Fibroblast of the aortic adventitia (primary cell): ENCODE results near the gene E2F8. TPM values are rescaled to one million over a fixed set of nuclear protein-coding genes. Genes with fewer than 3 reads are reported as not detected.

Source experiments
- DNase-seq: peaks from one replicate; pipeline ENCODE4 v3.0.0-alpha.2; 2010; ENCODE audit warnings: low read depth
- H3K4me3 ChIP-seq: 2 replicates; pipeline ENCODE4 v1.5.1; 2011; ENCODE audit warnings: low read depth, mild to moderate bottlenecking, control low read depth, low read length, moderate library complexity
- CTCF ChIP-seq: IDR thresholded peaks from 2 replicates; pipeline ENCODE4 v1.5.1; 2011; ENCODE audit warnings: mild to moderate bottlenecking, low read length, control low read depth, inconsistent platforms; ENCODE audit not compliant: insufficient read depth
- total RNA-seq: library from RNA; depleted of rRNA; stranded (reverse); fragments of >200 nt; gene quantifications from 2 replicates; pipeline ENCODE4 v1.2.3, GENCODE V29; 2012; ENCODE audit warnings: low replicate concordance

Gene E2F8
- total RNA-seq, 1 donor = 4.4 TPM

DNA sequence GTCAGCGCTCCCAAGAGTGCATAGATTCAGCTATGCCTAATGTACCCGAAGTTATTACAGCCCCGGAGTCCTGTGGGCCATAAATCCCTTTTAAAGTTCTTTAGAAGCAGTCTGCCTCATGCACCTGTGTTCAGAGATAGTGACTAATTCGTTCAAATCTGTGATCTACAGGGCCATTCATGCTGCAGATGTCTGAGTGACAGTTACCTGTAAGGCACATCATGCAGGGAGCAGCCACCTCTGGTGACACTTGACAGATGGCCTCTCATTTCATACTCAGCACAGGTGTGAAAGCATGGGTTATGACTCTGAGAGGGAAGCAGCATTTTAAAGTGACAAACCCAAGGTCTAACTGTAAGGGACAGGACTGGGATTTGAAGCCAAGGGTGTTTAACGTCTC is 2.4 kb upstream of the E2F8 start:
- no peak for DNase-seq
- no peak for TF ChIP-seq CTCF
- no peak overlapping the region for H3K4me3 ChIP-seq

DNA sequence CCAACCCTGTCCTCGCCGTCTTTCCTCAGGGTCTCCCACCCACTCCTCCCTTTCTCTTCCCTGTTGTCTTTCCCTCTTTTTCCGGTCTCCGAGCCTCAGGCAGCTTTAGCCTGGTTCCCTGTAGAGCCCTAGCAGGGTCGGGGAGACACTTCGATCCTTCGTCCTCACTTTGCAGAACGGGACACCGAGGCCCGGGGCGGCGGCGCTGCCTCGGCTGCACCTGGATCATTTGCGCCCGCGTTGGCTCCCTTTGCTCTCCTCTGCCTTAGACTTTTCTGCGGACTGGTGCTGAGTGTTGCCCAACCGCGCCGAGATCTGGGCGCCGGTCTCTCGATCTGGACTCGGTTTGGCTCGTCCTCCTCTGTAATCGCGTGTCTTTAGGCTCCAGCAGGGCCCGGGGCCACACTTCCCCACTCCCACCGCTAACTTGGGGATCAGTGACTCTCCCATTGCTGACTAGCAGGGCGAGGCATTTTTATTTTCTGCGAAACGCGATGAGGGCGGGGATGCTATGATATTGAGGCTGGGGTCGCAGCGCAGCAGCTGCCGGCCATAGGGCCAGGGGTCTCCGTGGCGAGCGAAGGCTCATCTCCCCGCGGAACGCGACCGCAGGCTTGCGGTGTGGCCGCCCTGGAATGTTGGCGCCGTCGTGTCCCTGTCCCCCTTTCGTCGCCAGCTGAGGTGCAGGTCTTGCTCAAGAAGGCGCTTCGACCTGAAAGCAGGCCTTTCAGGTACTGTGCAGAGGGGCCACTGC is 1.6 kb upstream of the E2F8 start:
- H3K4me3 ChIP-seq = peak overlapping the region; percentile 94
- TF ChIP-seq CTCF = no peak
- no peak for DNase-seq

- DNase-seq = no peak
- peak overlapping the region; percentile 94 for H3K4me3 ChIP-seq
- TF ChIP-seq CTCF = no peak
Measured at GRCh38 chr11:19241260-19242178, 774 bp upstream of the E2F8 start.

GRCh38 chr11:19239039-19239438 is 1.7 kb downstream of the E2F8 start:
- TF ChIP-seq CTCF = no peak
- DNase-seq = no peak
- no peak overlapping the region for H3K4me3 ChIP-seq

DNA sequence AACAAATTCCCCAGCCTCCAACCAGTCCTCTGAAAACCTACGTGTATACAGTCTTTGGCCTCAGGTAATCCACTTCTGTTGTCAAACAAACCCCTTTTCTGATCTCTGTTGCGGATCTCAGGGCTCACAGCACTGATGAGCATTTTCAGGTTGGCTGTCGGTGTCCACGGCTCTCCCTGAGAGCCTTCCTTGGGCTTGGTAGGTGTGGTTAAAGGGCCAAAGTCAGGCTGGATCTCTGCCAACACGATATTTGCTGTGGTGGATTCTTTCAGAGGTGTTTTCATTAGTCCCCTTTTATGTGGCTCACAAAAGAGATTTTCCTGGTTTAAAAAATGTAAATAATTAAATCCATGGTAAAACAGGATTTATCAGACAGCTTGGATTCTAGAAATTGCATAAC is 2.9 kb downstream of the E2F8 start:
- no peak for TF ChIP-seq CTCF

GRCh38 chr11:19237381-19237780 is 3.4 kb downstream of the E2F8 start:
- no peak for DNase-seq
- TF ChIP-seq CTCF = no peak
- no peak overlapping the region for H3K4me3 ChIP-seq

More for the DNA sequence above, 2.9 kb downstream of the E2F8 start:
- DNase-seq = no peak
- no peak overlapping the region for H3K4me3 ChIP-seq
